H54 (cell line): ENCODE data around the gene ZRANB2.

Experiments
- DNase-seq: peaks from one replicate; pipeline ENCODE4 v3.0.0; 2011; ENCODE audit warnings: low spot score, mixed read lengths; ENCODE audit not compliant: insufficient read length
- FAIRE-seq: peaks from 3 replicates; lab custom pipeline; 2011; peaks lifted over from hg19 to GRCh38; lab: Jason Lieb, UNC
- POLR2A ChIP-seq: IDR thresholded peaks from 2 replicates; pipeline ENCODE4 v1.6.1; 2011; ENCODE audit warnings: low read depth, mild to moderate bottlenecking, low read length

The ZRANB2 gene

GRCh38 chr1:71087713-71088112 lies 6.9 kb upstream of the ZRANB2 start:
- FAIRE-seq (no peak), DNase-seq (no peak)
- TF ChIP-seq POLR2A, result no peak

DNA sequence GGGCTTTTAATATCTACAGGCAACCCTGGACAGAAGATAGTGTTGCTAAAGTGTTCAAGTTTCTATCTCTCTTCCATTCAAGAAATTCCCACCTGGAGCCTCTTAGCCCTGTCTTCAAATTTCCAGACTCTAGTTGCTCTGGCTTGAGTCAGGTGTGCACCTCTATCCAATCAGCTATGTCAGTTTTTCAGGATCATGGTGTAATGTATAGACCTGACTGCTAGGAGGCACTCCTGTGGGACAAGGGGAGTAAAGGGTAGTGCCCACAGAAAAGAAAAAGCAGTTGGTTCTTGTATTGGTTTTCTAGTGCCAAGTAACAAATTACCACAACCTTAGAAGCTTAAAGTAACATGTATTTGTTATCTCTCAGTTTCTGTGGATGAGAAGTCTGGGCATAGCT lies 6.2 kb upstream of the ZRANB2 start:
- DNase-seq, result no peak
- FAIRE-seq, result no peak
- no peak for TF ChIP-seq POLR2A

DNA sequence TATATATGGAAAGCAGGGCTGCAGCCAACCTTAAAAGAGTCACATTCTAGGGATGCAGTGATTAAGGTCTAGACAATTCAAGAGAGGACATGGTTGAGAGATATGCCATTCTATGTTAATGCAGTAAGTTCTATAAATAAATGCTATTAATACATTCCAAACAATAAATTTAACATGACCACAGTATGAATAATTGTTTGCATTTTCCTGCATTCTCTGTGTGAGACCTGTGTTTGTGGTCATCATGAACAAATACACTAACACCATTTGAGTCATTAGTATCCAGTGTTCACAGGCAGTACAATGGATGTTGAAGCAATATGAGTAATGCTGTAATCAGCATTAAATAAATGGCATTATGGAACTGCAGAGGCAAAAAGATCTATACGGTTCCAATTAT lies 5.5 kb upstream of the ZRANB2 start:
- TF ChIP-seq POLR2A, result no peak
- FAIRE-seq (peak; percentile 80), DNase-seq (no peak)

GRCh38 chr1:71083271-71083670 lies 2.4 kb upstream of the ZRANB2 start:
- no peak for TF ChIP-seq POLR2A
- FAIRE-seq (no peak), DNase-seq (no peak)

GRCh38 chr1:71081697-71082080 lies 854 bp upstream of the ZRANB2 start:
- DNase-seq (no peak), FAIRE-seq (no peak)
- TF ChIP-seq POLR2A, result no peak

DNA sequence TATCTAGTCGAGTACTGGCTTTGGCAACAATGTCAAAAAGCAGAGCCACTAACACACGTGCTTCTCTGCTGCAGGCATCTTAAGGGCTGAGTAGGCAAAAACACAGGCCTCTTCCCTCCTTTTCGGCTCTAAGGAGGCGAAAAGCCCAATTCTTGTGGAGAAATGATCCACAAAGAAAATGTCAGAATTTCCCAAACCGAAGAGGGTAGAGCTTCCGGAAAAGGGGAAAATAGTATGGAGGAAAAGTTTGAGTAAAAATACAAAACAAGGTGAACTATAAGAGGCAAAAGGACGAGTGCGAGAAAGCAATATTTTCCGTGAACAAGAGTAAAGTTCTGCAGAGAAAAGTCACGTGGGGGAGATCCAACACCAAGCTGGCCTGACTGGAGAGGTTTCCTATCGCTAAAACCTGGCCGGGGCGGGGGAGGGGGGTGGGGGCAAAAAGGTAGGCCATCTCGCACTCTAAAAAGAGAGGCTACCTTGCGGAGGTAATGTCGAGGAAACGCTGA lies 551 bp downstream of the ZRANB2 start:
- FAIRE-seq, result peak; percentile 57
- TF ChIP-seq POLR2A, result no peak
- DNase-seq, result no peak

DNA sequence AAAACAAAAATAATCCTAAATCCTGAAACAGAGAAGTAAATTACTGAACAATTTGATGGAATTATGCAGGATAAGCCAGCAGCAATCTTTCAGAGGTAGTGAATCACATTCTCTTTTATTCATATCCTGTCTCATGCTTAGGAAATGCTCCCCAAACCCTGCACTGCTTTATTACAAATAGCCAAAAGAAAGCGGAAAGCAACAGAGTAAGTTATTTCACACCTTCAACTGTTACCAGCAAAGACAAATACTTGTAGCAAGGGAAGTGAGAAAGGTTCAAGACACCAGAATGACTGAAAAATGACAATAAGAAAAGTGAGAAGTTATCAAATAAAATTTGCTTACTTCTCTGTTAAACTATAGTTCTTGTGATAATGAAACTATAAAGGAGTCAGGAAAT lies 6.2 kb downstream of the ZRANB2 start:
- no peak for FAIRE-seq
- no peak for TF ChIP-seq POLR2A

DNA sequence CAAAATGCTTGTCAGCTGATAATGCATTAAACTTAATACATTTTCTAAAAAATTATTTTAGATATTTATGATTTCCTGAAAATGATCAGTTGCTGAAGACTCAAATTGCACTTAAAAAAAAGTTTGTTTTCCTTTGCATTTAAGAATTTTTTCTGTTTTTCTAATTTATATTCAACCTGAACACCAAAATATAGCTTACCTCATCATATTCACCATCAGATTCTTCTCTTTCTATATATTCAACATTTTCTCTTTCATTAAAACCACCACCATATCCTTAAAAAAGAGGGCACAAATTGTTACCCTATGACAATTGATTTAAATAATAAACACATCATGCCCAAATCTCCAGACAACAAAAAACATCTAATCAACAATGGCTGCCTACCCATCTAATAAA lies 8.6 kb downstream of the ZRANB2 start:
- DNase-seq (no peak), FAIRE-seq (no peak)
- TF ChIP-seq POLR2A, result no peak

More for the DNA sequence above, 6.2 kb downstream of the ZRANB2 start:
- no peak for DNase-seq

GRCh38 chr1:71071720-71072119 lies 9.1 kb downstream of the ZRANB2 start:
- FAIRE-seq (no peak), DNase-seq (no peak)
- TF ChIP-seq POLR2A, result no peak

DNA sequence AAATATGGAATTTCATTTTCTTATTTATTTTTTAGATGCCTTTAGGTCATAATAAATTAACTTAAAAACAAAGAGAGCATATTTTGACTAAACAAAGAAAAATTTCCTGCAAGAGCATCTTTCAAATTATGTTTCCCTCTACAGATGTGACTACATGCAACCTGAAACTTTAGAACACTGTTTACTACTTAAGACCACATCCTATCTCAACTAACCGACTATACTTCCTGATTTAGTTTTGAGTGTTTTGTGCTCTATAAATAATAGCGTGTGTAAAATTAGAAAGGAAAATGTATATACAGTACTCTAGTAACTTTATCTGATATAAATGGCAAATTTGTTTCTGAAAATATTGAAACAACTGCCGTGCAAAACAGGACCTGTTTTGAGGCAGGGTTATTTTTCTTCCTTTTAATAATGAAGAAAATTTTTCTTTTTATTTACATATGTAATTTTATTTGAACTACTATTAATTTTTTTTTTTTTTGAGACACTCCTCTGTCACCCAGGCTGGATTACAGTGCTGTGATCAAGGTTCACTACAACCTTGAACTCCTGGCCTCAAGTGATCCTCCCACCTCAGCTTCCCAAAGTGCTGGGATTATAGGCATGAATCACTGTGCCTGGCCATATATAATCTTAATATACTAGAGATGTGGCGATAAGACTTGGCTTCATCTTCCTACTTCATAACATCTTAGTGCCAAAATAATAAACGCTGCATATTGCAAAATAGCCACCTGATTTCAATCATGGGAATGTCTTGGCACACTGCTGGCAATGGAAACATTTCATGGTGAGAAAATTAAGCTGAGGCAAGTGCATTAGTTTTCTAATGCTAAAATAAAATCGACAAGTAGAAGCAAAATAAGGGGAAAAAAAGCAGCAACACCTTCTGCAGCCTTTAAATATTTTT lies 12.3 kb downstream of the ZRANB2 start:
- DNase-seq (no peak), FAIRE-seq (no peak)
- no peak for TF ChIP-seq POLR2A

GRCh38 chr1:71054791-71055190 lies 26.0 kb downstream of the ZRANB2 start:
- no peak for DNase-seq
- no peak for FAIRE-seq
- TF ChIP-seq POLR2A, result no peak

- TF ChIP-seq POLR2A, result no peak
- no peak for DNase-seq
- no peak for FAIRE-seq
These were observed 26.5 kb downstream of the ZRANB2 start for GRCh38 chr1:71054281-71054731.

GRCh38 chr1:71053758-71054157 lies 27.1 kb downstream of the ZRANB2 start:
- no peak for TF ChIP-seq POLR2A
- FAIRE-seq, result no peak
- no peak for DNase-seq

- FAIRE-seq, result no peak
- TF ChIP-seq POLR2A, result no peak
- no peak for DNase-seq
These were observed 27.7 kb downstream of the ZRANB2 start for GRCh38 chr1:71053146-71053545.
